WTC11 (cell line): ENCODE measurements around the gene OR1D5. TPM values are rescaled to one million over a fixed set of nuclear protein-coding genes. Genes with fewer than 3 reads are reported as not detected.
"Not testable (repeated sequence)": the region's sequence is repeated elsewhere in the genome, so short reads cannot be mapped to it uniquely, and the experiment has no call there.

Source experiments
- ATAC-seq: fragments of 200-7000 bp; cut with Tn5 transposase; 2 replicates; pipeline ENCODE4 v1.10.0; 2021; ENCODE audit warnings: mild to moderate bottlenecking, moderate library complexity
- CTCF ChIA-PET: fragments of 300-600 bp; sonication (Branson Sonifier 250); formaldehyde crosslinking; loops from one replicate; lab custom pipeline; 2021; ENCODE audit warnings: antibody characterized with exemption; lab: Charles Lee
- POLR2A ChIA-PET: fragments of 350-600 bp; sonication (Branson Sonifier 250); formaldehyde crosslinking; loops from one replicate; lab custom pipeline; 2021; ENCODE audit warnings: antibody characterized with exemption; lab: Charles Lee
- DNase-seq: peaks from one replicate; pipeline ENCODE4 v3.0.0; 2021; ENCODE audit warnings: low spot score
- H3K27ac Mint-ChIP-seq: 2 replicates; pipeline ENCODE4 v1.8.0; 2021; ENCODE audit warnings: mixed read lengths
- H3K27me3 Mint-ChIP-seq: 2 replicates; pipeline ENCODE4 v1.8.0; 2021; ENCODE audit warnings: low read depth, mild to moderate bottlenecking, moderate library complexity, mixed read lengths
- H3K36me3 Mint-ChIP-seq: 2 replicates; pipeline ENCODE4 v1.8.0; 2021; ENCODE audit warnings: mixed read lengths
- H3K4me1 Mint-ChIP-seq: 2 replicates; pipeline ENCODE4 v1.8.0; 2022; ENCODE audit warnings: mixed read lengths
- H3K4me3 Mint-ChIP-seq: 2 replicates; pipeline ENCODE4 v1.8.0; 2021; ENCODE audit warnings: mild to moderate bottlenecking, moderate library complexity, mixed read lengths
- H3K9me3 Mint-ChIP-seq: 2 replicates; pipeline ENCODE4 v1.8.0; 2021; ENCODE audit warnings: mixed read lengths
- CDX4 ChIP-seq: fragments of 250-450 bp; sonication (Bioruptor Pico); IDR thresholded peaks from 2 replicates; pipeline ENCODE4 v1.9.0; 2021; ENCODE audit warnings: moderate library complexity, mild to moderate bottlenecking, inconsistent platforms, borderline replicate concordance
- CREB1 ChIP-seq: sonication (generic); formaldehyde crosslinking; IDR thresholded peaks from 2 replicates; pipeline ENCODE4 v1.8.0; 2023; ENCODE audit warnings: mild to moderate bottlenecking, missing genetic modification reagents
- CREM ChIP-seq: sonication (generic); formaldehyde crosslinking; IDR thresholded peaks from 2 replicates; pipeline ENCODE4 v1.8.1; 2022; ENCODE audit warnings: mild to moderate bottlenecking, missing genetic modification reagents, moderate library complexity
- E2F1 ChIP-seq: sonication (generic); formaldehyde crosslinking; IDR thresholded peaks from 2 replicates; pipeline ENCODE4 v1.8.0; 2022; ENCODE audit warnings: mild to moderate bottlenecking, missing genetic modification reagents
- ETV6 ChIP-seq: sonication (generic); formaldehyde crosslinking; IDR thresholded peaks from 2 replicates; pipeline ENCODE4 v1.8.1; 2022; ENCODE audit warnings: mild to moderate bottlenecking, missing genetic modification reagents
- GABPB1 ChIP-seq: sonication (generic); formaldehyde crosslinking; IDR thresholded peaks from 2 replicates; pipeline ENCODE4 v1.8.1; 2023; ENCODE audit warnings: mild to moderate bottlenecking, missing genetic modification reagents
- GRHL2 ChIP-seq: fragments of 250-450 bp; sonication (Bioruptor Pico); IDR thresholded peaks from 2 replicates; pipeline ENCODE4 v1.8.0; 2022; ENCODE audit warnings: mild to moderate bottlenecking, moderate library complexity; ENCODE audit not compliant: insufficient replicate concordance, severe bottlenecking
- JAZF1 ChIP-seq: fragments of 250-450 bp; sonication (Bioruptor Pico); IDR thresholded peaks from 2 replicates; pipeline ENCODE4 v1.9.0; 2021; ENCODE audit warnings: moderate library complexity, mild to moderate bottlenecking, inconsistent platforms
- NR3C1 ChIP-seq: sonication (generic); formaldehyde crosslinking; conservative IDR thresholded peaks from 2 replicates; pipeline ENCODE4 v1.8.1; 2023; ENCODE audit warnings: low read depth, mild to moderate bottlenecking, missing genetic modification reagents
- TEAD1 ChIP-seq: sonication (generic); formaldehyde crosslinking; IDR thresholded peaks from 2 replicates; pipeline ENCODE4 v1.8.0; 2022; ENCODE audit warnings: mild to moderate bottlenecking, missing genetic modification reagents
- TEAD4 ChIP-seq: sonication (generic); formaldehyde crosslinking; IDR thresholded peaks from 2 replicates; pipeline ENCODE4 v1.8.0; 2022; ENCODE audit warnings: mild to moderate bottlenecking, missing genetic modification reagents
- ZBTB43 ChIP-seq: sonication (generic); formaldehyde crosslinking; IDR thresholded peaks from 2 replicates; pipeline ENCODE4 v1.8.1; 2023; ENCODE audit warnings: mild to moderate bottlenecking, missing genetic modification reagents
- total RNA-seq: library from RNA; stranded (reverse); gene quantifications from 3 replicates; pipeline ENCODE4 v1.2.3, GENCODE V29; 2021
- TF ChIP-seq, protein P1 (sequence below): sonication (generic); formaldehyde crosslinking; IDR thresholded peaks from 2 replicates; pipeline ENCODE4 v1.8.0; 2023; ENCODE audit warnings: mild to moderate bottlenecking, missing genetic modification reagents
- TF ChIP-seq, protein P2 (sequence below): sonication (generic); formaldehyde crosslinking; IDR thresholded peaks from 2 replicates; pipeline ENCODE4 v1.8.1; 2022; ENCODE audit warnings: low read depth, missing genetic modification reagents, borderline replicate concordance

Gene OR1D5
- total RNA-seq, 1 experiment from 2014 or later = not detected

- no peaks in the 10 kb centered on the region for H3K9me3 Mint-ChIP-seq
- no peak; the same call in 1 of the 2 replicates for ATAC-seq
Observed at GRCh38 chr17:3032258-3033247, 30.9 kb downstream of the OR1D5 start.

GRCh38 chr17:3030852-3031470 lies 32.4 kb downstream of the OR1D5 start:
- H3K27ac Mint-ChIP-seq, ATAC-seq, POLR2A ChIA-PET, DNase-seq, H3K9me3 Mint-ChIP-seq, H3K4me1 Mint-ChIP-seq, H3K4me3 Mint-ChIP-seq, H3K27me3 Mint-ChIP-seq: not testable (repeated sequence)
- CTCF ChIA-PET = interaction anchor here (3.2 kb wide), 1 partner anchor 18 kb away, joined by 10 read pairs; no protein-coding TSS in a partner anchor
- H3K36me3 Mint-ChIP-seq = peaks cover 30% of the 10 kb centered on the region

More at GRCh38 chr17:3032258-3033247, 30.9 kb downstream of the OR1D5 start:
- H3K4me1 Mint-ChIP-seq = no peaks in the 10 kb centered on the region
- no peaks in the 10 kb centered on the region for H3K27me3 Mint-ChIP-seq
- H3K4me3 Mint-ChIP-seq = no peak overlapping the region
- no peak for DNase-seq
- TF ChIP-seq E2F1 (CRISPR knock-in tag) (no peak), CREB1 (no peak), GRHL2 (CRISPR knock-in tag) (no peak), NR3C1 (no peak), GABPB1 (CRISPR knock-in tag) (no peak), TEAD1 (CRISPR knock-in tag) (no peak), ZBTB43 (no peak), ETV6 (CRISPR knock-in tag) (no peak), TEAD4 (CRISPR knock-in tag) (no peak), JAZF1 (CRISPR knock-in tag) (no peak), CREM (CRISPR knock-in tag) (no peak), CDX4 (CRISPR knock-in tag) (no peak)
- TF ChIP-seq, protein P1, sequence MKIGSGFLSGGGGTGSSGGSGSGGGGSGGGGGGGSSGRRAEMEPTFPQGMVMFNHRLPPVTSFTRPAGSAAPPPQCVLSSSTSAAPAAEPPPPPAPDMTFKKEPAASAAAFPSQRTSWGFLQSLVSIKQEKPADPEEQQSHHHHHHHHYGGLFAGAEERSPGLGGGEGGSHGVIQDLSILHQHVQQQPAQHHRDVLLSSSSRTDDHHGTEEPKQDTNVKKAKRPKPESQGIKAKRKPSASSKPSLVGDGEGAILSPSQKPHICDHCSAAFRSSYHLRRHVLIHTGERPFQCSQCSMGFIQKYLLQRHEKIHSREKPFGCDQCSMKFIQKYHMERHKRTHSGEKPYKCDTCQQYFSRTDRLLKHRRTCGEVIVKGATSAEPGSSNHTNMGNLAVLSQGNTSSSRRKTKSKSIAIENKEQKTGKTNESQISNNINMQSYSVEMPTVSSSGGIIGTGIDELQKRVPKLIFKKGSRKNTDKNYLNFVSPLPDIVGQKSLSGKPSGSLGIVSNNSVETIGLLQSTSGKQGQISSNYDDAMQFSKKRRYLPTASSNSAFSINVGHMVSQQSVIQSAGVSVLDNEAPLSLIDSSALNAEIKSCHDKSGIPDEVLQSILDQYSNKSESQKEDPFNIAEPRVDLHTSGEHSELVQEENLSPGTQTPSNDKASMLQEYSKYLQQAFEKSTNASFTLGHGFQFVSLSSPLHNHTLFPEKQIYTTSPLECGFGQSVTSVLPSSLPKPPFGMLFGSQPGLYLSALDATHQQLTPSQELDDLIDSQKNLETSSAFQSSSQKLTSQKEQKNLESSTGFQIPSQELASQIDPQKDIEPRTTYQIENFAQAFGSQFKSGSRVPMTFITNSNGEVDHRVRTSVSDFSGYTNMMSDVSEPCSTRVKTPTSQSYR (CRISPR knock-in tag) = no peak
- TF ChIP-seq, protein P2, sequence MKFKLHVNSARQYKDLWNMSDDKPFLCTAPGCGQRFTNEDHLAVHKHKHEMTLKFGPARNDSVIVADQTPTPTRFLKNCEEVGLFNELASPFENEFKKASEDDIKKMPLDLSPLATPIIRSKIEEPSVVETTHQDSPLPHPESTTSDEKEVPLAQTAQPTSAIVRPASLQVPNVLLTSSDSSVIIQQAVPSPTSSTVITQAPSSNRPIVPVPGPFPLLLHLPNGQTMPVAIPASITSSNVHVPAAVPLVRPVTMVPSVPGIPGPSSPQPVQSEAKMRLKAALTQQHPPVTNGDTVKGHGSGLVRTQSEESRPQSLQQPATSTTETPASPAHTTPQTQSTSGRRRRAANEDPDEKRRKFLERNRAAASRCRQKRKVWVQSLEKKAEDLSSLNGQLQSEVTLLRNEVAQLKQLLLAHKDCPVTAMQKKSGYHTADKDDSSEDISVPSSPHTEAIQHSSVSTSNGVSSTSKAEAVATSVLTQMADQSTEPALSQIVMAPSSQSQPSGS (CRISPR knock-in tag) = no peak
- no peak overlapping the region for H3K27ac Mint-ChIP-seq
- ChIA-PET CTCF (interaction anchor here (1.7 to 3.2 kb wide), 2 partner anchors 11 to 20 kb away, joined by 4 to 10 read pairs; no protein-coding TSS in a partner anchor), POLR2A (no interaction called here)
- H3K36me3 Mint-ChIP-seq = peaks cover 26% of the 10 kb centered on the region
